Gastrocnemius medialis (tissue), 4 donors: Measurements from ENCODE around the gene RNF223. TPM values are rescaled to one million over a fixed set of nuclear protein-coding genes. Genes with fewer than 3 reads are reported as not detected.
A peak's percentile ranks its signal among the peaks of the same experiment; 100 is the strongest.

Source experiments
- ATAC-seq, 2 donors: fragments of 150-250 bp; one replicate each; pipeline ENCODE4 v1.9.1; 2016
- DNase-seq, 2 donors: peaks; one replicate each; pipeline ENCODE4 v3.0.0-alpha.2; 2019
- H3K27ac ChIP-seq, 4 donors: fragments of 200-600 bp; sonication (generic); 1 replicate in 1 of 4; 2 replicates in 3 of 4; pipeline ENCODE4 v1.5.1; 2016 to 2018; ENCODE audit warnings: mild to moderate bottlenecking in 2 of 4, moderate library complexity in 1 of 4
- H3K27me3 ChIP-seq, 3 donors: fragments of 200-600 bp; sonication (generic) in 2 of 3; 1 replicate in 1 of 3; 2 replicates in 2 of 3; pipeline versions ENCODE4 v1.5.1 to v1.6.0; 2016 to 2019; ENCODE audit warnings: mild to moderate bottlenecking in 1 of 3, moderate library complexity in 1 of 3
- H3K36me3 ChIP-seq, 2 donors: fragments of 200-600 bp; sonication (generic) in 1 of 2; one replicate each; pipeline ENCODE4 v1.5.1; 2017 to 2018
- H3K4me1 ChIP-seq, 2 donors: fragments of 200-600 bp; sonication (generic) in 1 of 2; one replicate each; pipeline ENCODE4 v1.5.1; 2016 to 2017; ENCODE audit warnings: mild to moderate bottlenecking in 2 of 2
- H3K4me3 ChIP-seq, 4 donors: fragments of 200-600 bp; sonication (generic) in 3 of 4; 1 replicate in 1 of 4; 2 replicates in 3 of 4; pipeline ENCODE4 v1.5.1; 2016 to 2019; ENCODE audit warnings: mild to moderate bottlenecking in 2 of 4
- H3K9me3 ChIP-seq, 3 donors: fragments of 200-600 bp; sonication (generic) in 2 of 3; 1 replicate in 1 of 3; 2 replicates in 2 of 3; pipeline ENCODE4 v1.5.1; 2016 to 2019
- POLR2A ChIP-seq, 2 donors: fragments of 450-650 bp; IDR thresholded peaks; one replicate each; pipeline ENCODE4 v1.6.1; 2017; ENCODE audit warnings: antibody characterized with exemption in 2 of 2, mild to moderate bottlenecking in 2 of 2, moderate library complexity in 2 of 2
- in situ Hi-C, 4 donors: fragments of 200-750 bp; cut with MboI; loops; one replicate each; pipeline versions ENCODE4 v1.15.0 to v1.8.0; 2017; ENCODE audit warnings: low sequenced_read_pairs in 4 of 4
- intact Hi-C: fragments of 100-400 bp; cut with DNase I; formaldehyde crosslinking; loops from one replicate; pipeline ENCODE4 v1.15.1; 2023; ENCODE audit warnings: low total_unique reads
- total RNA-seq, 4 donors: library from RNA; depleted of rRNA; stranded (reverse); fragments of >200 nt; gene quantifications; one replicate each; pipeline versions ENCODE4 v1.1.0 to v1.2.3, GENCODE V29; 2016
- TF ChIP-seq, protein P1 (sequence below), 5 experiments: fragments of 450-650 bp in 3 of 5; fragments of 200-600 bp in 2 of 5; sonication (generic) in 2 of 5; IDR thresholded peaks in 4 of 5; conservative IDR thresholded peaks in 1 of 5; 1 replicate in 4 of 5; 2 replicates in 1 of 5; pipeline ENCODE4 v1.5.1; 2016 to 2019; ENCODE audit warnings: antibody characterized with exemption in 5 of 5, mild to moderate bottlenecking in 3 of 5, moderate library complexity in 3 of 5

Gene RNF223
- total RNA-seq, 4 donors from 2014 or later, result not detected

DNA sequence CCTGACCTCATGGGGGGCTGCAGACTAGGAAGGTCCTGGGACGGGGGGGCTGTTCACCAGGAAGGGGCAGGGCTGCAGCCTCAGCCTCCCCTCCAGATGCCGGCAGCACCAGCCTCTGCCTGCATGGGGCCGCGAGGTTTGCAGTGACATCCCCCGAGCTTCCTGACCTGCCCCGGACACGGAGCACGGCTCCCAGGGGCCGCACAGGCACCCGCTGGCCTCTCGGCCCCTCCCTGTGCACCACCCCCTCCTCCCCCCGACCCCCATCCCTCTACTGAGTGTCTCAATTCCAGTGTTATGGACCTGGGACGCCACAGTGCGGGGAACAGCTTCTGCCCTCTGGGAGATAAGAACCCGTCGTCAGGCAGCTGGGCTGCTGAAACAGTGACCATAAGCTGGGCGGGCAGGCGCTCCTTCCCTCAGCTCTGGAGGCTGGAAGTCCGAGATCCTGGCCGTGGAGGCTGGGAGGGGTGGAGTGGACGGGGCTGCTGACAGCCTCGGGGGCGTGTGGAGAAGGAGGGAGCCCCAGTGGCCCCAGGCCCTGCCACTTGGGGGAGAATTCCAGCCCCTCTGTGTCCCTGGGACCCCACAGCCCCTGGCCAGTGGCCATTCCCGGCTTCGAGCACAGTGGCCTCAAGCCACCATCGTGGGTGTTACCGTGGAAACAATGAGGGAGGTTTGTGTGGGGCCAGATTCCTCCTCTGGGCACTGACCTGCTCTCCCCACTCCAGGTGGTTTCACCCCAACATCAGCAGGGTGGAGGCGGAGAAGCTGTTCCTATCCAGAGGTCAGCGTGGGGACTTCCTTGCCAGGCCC is 11.6 kb downstream of the RNF223 start:
- Histone ChIP-seq H3K4me3 (no peak overlapping the region), H3K27me3 (peaks cover 60 to 66% (median 60%) of the 10 kb centered on the region in 3 donors), H3K4me1 (peaks cover 10 to 18% of the 10 kb centered on the region in 2 donors), H3K9me3 (no peaks in the 10 kb centered on the region), H3K27ac (no peak overlapping the region), H3K36me3 (no peaks in the 10 kb centered on the region)
- TF ChIP-seq, protein P1, sequence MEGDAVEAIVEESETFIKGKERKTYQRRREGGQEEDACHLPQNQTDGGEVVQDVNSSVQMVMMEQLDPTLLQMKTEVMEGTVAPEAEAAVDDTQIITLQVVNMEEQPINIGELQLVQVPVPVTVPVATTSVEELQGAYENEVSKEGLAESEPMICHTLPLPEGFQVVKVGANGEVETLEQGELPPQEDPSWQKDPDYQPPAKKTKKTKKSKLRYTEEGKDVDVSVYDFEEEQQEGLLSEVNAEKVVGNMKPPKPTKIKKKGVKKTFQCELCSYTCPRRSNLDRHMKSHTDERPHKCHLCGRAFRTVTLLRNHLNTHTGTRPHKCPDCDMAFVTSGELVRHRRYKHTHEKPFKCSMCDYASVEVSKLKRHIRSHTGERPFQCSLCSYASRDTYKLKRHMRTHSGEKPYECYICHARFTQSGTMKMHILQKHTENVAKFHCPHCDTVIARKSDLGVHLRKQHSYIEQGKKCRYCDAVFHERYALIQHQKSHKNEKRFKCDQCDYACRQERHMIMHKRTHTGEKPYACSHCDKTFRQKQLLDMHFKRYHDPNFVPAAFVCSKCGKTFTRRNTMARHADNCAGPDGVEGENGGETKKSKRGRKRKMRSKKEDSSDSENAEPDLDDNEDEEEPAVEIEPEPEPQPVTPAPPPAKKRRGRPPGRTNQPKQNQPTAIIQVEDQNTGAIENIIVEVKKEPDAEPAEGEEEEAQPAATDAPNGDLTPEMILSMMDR (IDR thresholded peaks at IDR 0.05 in 4 of 5, conservative IDR thresholded peaks at IDR 0.05 in 1 of 5), result no peak
- no peak for TF ChIP-seq POLR2A (IDR thresholded peaks at IDR 0.05)
- intact Hi-C loops, result loop anchor here (1.0 kb wide), 1 partner anchor 29 kb away; no protein-coding TSS in a partner anchor
- ATAC-seq, result no peak
- DNase-seq, result no peak
- in situ Hi-C loops, result loop anchor here in 2 of 4 donors (10.0 kb wide), 1 partner anchor 78 kb away; the partner anchor contains the start of gene PERM1 (in 2 of the 2)

- H3K4me3 ChIP-seq, result no peak overlapping the region
- H3K36me3 ChIP-seq, result no peaks in the 10 kb centered on the region
- intact Hi-C loops (no loop called here), in situ Hi-C loops (loop anchor here in 2 of 4 donors (10.0 kb wide), 1 partner anchor 77 kb away; the partner anchor contains the start of gene PERM1 (in 2 of the 2))
- ATAC-seq, result no peak
- TF ChIP-seq POLR2A (IDR thresholded peaks at IDR 0.05), result no peak
- TF ChIP-seq, protein P1 (IDR thresholded peaks at IDR 0.05 in 4 of 5, conservative IDR thresholded peaks at IDR 0.05 in 1 of 5), result no peak
- H3K27ac ChIP-seq, result no peak overlapping the region
- H3K4me1 ChIP-seq, result peaks cover 10 to 18% of the 10 kb centered on the region in 2 donors
- DNase-seq, result no peak
- no peaks in the 10 kb centered on the region for H3K9me3 ChIP-seq
- peaks cover 54 to 59% (median 58%) of the 10 kb centered on the region in 3 donors for H3K27me3 ChIP-seq
Observed at GRCh38 chr1:1061682-1062345, 12.3 kb downstream of the RNF223 start.

DNA sequence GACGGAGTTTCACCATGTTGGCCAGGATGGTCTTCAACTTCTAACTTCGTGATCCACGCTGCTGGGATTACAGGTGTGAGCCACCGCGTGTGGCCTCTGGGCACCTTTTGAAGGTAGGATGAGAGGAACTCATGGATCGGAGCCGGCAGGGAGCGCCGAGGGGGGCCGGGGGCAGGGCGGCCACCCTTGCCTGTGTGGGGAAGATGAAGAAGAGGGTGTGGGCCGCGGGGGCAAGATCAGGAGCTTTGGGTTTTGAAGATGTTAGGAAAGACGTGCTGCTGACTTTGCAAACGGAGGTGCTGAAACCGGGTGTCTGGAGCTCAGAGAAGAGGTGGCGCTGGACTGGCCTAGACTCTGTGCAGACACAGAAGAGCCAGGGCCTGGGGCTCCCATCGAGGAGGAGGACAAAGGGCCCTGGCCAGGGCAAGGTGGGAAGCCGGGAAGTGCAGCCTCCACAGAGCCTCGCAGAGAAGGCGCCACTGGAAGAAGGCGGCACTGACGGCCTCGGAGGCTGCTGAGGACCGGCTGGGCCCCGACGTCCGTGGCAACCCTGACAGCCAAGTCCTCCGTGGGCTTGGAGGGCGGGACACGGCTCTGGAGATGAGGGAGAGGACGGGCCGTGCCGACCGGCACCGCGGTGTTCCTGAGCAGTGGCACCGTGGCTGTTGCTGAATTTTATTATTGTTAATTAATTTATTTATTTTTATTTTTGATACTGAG is 13.7 kb downstream of the RNF223 start:
- TF ChIP-seq, protein P1 (IDR thresholded peaks at IDR 0.05 in 4 of 5, conservative IDR thresholded peaks at IDR 0.05 in 1 of 5), result no peak
- TF ChIP-seq POLR2A (IDR thresholded peaks at IDR 0.05), result no peak
- no peak for ATAC-seq
- DNase-seq, result no peak
- no peak overlapping the region for H3K27ac ChIP-seq
- H3K4me1 ChIP-seq, result peaks cover 10 to 18% of the 10 kb centered on the region in 2 donors
- no peaks in the 10 kb centered on the region for H3K9me3 ChIP-seq
- no peaks in the 10 kb centered on the region for H3K36me3 ChIP-seq
- in situ Hi-C loops (loop anchor here in 2 of 4 donors (10.0 kb wide), 1 partner anchor 76 kb away; the partner anchor contains the start of gene PERM1 (in 2 of the 2)), intact Hi-C loops (no loop called here)
- H3K4me3 ChIP-seq, result no peak overlapping the region
- peaks cover 48 to 58% (median 51%) of the 10 kb centered on the region in 3 donors for H3K27me3 ChIP-seq

GRCh38 chr1:1059494-1060280 is 14.4 kb downstream of the RNF223 start:
- peaks cover 10 to 18% of the 10 kb centered on the region in 2 donors for H3K4me1 ChIP-seq
- H3K27me3 ChIP-seq, result peaks cover 48 to 56% (median 51%) of the 10 kb centered on the region in 3 donors
- peak overlapping the region; percentile 47 to 83 (median 64) for H3K4me3 ChIP-seq
- intact Hi-C loops (loop anchor here (2.0 kb wide), 1 partner anchor 19 kb away; no protein-coding TSS in a partner anchor), in situ Hi-C loops (loop anchor here in 2 of 4 donors (10.0 kb wide), 1 partner anchor 75 kb away; the partner anchor contains the start of gene PERM1 (in 2 of the 2))
- TF ChIP-seq, protein P1 (IDR thresholded peaks at IDR 0.05 in 4 of 5, conservative IDR thresholded peaks at IDR 0.05 in 1 of 5), result peak in 1 of 5 experiments; percentile 6
- TF ChIP-seq POLR2A (IDR thresholded peaks at IDR 0.05), result peak in 1 of 2 donors; percentile 13
- no peak overlapping the region for H3K27ac ChIP-seq
- ATAC-seq (peak; percentile 88 to 93), DNase-seq (peak; percentile 65 to 82)
- H3K36me3 ChIP-seq, result no peaks in the 10 kb centered on the region
- H3K9me3 ChIP-seq, result no peaks in the 10 kb centered on the region
